ENCODE measurements around the gene SYTL2.

GRCh38 chr11:85742348-85742747, 68.6 kb downstream of the SYTL2 start:
- no peak for TF ChIP-seq CTCF (conservative IDR thresholded peaks at IDR 0.05; ENCODE audit: low read depth, low read length)
- TF ChIP-seq EZH2 (IDR thresholded peaks at IDR 0.05; ENCODE audit: low read length, unreplicated experiment): no peak
- no peak for TF ChIP-seq EZH2phosphoT487 (IDR thresholded peaks at IDR 0.05; ENCODE audit: borderline replicate concordance, low read length)

Measured in PC-3 (cell line).